Stimulated activated CD4-positive, alpha-beta T cell treated with anti-CD3 and anti-CD28 coated beads, Interleukin-4, amount 100 ng/mL, for 24 hours (primary cell): ENCODE measurements around the gene FURIN.
"Not testable (repeated sequence)": the region's sequence is repeated elsewhere in the genome, so short reads cannot be mapped to it uniquely, and the experiment has no call there.

Experiments
- DNase-seq: peaks from one replicate; pipeline ENCODE4 v3.0.0-alpha.2; 2020

Gene FURIN

GRCh38 chr15:90918034-90918788 lies 49.8 kb downstream of the FURIN start:
- DNase-seq: no peak

GRCh38 chr15:90918835-90919234 lies 50.4 kb downstream of the FURIN start:
- DNase-seq: no peak

- DNase-seq: no peak
Measured at GRCh38 chr15:90921887-90922286, 53.5 kb downstream of the FURIN start.

- peak; percentile 39 for DNase-seq
Measured at GRCh38 chr15:90922712-90923322, 54.4 kb downstream of the FURIN start.

GRCh38 chr15:90924375-90924774 lies 56.0 kb downstream of the FURIN start:
- DNase-seq: no peak

GRCh38 chr15:90926766-90927165 lies 58.4 kb downstream of the FURIN start:
- DNase-seq: not testable (repeated sequence)

- not testable (repeated sequence) for DNase-seq
Measured at GRCh38 chr15:90928106-90928505, 59.7 kb downstream of the FURIN start.

- DNase-seq: no peak
Measured at GRCh38 chr15:90929246-90930019, 61.0 kb downstream of the FURIN start.

- DNase-seq: no peak
Measured at GRCh38 chr15:90930861-90931574, 62.6 kb downstream of the FURIN start.

- DNase-seq: no peak
Measured at GRCh38 chr15:90931575-90931827, 63.1 kb downstream of the FURIN start.

GRCh38 chr15:90931828-90932659 lies 63.7 kb downstream of the FURIN start, which contains the start of gene HDDC3:
TSS of gene HDDC3 (minus strand) at chr15:90932549. CDS start at chr15:90932540, 9 bp downstream.
- DNase-seq: peak; percentile 92

GRCh38 chr15:90932660-90932991 lies 64.2 kb downstream of the FURIN start:
- DNase-seq: no peak
